OCI-LY3 (cell line): ENCODE data around the gene ARHGAP22.

ENCODE experiments used
- CTCF ChIP-seq: fragments of 200-600, 300-600 bp; sonication (generic); IDR thresholded peaks from 2 replicates; pipeline ENCODE4 v1.5.1; 2014; ENCODE audit warnings: antibody characterized with exemption, low read length, low read depth
- EZH2phosphoT487 ChIP-seq: fragments of 200-600 bp; shearing (Covaris generic); IDR thresholded peaks from 2 replicates; pipeline ENCODE4 v1.6.1; 2018; ENCODE audit warnings: antibody characterized with exemption, mixed run types, low read depth

- TF ChIP-seq CTCF = no peak
- TF ChIP-seq EZH2phosphoT487 = no peak
Observed at GRCh38 chr10:48484911-48485310, 120.0 kb downstream of the ARHGAP22 start.
